HG03354 (cell line): ENCODE data around the gene FOXL3.

ENCODE experiments used
- ATAC-seq: cut with Tn5 transposase; IDR thresholded peaks from one replicate; pipeline ENCODE4 v1.9.1; 2021; ENCODE audit warnings: mild to moderate bottlenecking; ENCODE audit not compliant: unreplicated experiment, poor library complexity, severe bottlenecking

Gene FOXL3

DNA sequence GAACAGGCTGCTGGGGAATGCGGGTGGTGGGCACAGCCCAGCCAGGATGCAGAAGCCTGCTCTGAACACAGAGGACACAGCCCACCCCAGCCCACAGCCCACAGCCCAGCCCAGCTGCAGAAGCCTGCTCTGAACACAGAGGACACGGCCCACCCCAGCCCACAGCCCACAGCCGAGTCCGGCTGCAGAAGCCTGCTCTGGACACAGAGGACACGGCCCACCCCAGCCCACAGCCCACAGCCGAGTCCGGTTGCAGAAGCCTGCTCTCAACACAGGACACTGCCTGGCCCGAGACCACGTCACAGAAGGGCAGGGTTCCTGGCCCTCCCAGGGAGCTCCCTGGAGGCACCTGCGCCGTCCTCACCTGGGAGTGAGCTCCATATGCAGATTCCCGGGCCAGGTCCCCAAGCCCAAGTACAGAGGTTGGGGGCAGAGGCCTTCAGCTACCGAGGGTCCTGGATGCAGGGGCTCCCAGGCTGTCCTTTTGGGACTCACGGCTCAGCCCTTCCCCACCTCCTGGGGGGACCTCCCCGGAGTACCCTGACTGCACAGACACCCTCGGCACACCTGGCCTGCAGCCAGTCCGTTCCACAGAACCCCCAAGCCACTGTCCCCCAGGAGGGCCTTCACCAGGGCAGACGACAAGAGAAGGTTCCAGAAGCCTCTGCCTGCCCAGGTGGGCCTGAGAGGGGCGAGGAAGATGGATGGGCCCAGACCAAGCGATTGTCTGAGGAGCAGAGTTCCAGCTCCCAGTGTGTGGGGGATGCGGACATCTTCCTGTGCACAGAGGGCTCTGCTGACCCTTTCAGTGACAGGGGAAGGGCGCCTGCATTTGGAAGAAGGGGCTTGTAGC, 23.7 kb upstream of the FOXL3 start:
- no peak for ATAC-seq

DNA sequence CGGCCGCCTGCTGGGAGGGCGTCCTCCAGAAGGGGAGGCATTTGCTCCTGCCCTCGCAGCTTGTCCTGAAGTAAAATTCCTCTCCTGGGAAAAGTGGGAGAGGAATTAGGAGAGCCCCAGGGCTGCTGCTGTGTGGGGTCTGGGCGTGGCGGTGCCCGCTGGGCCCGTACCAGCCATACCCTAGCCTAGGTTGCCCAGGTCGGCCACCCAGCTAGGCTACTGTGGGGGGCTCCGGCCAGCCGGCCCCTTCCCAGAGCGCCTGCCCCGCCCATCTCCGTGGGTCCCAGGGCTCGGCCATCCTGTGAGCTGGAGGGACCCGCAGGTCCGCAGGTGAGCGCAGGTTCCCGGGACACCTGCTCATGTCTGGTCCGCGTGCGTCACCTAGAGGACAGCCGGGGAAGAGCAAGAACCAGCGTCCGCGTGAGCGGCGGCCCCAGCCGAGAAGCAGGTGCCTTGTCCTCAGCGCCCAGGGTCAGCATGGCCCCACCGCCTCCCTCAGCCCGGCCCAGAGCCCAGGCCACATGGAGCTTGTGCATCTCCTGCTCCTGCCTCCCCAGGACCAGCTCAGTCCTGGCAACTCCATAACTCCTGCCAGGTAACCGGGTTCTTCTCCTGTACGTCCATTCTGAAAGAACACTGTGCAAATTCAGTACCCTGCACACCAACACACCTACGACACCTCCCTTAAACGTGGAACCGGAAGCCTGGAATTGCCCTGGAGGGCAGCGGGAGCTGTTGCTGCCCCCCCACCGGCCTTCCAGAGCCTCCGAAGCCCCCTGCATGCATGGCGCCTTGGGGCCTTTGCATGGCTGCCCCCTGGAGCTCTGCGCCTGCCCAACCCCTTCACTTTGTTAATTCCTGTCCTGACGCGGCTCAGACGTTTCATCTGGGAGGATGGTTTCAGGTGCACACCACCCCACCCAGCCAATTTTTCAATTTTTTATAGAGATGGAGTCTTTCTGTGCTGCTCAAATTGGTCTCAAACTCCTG, 22.8 kb upstream of the FOXL3 start:
- no peak for ATAC-seq

DNA sequence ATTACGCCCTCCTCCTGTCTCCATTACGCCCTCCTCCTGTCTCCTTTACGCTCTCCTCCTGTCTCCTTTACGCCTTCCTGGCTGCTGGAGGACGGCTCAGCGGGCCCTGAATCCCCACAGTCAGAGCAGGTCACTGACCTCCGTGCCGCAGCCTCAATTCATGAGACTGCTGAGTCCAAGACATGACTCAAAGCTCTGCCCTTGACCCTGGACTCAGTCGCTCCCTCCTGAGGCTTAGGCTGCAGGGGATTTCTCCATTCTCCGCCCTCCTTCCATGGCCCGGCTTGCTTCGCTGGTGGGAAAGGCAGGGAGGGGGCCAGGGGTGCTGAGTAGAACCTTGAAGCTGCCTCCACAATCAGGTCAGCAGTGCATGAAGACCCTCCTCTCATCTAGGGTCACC, 21.0 kb upstream of the FOXL3 start:
- ATAC-seq, result no peak

DNA sequence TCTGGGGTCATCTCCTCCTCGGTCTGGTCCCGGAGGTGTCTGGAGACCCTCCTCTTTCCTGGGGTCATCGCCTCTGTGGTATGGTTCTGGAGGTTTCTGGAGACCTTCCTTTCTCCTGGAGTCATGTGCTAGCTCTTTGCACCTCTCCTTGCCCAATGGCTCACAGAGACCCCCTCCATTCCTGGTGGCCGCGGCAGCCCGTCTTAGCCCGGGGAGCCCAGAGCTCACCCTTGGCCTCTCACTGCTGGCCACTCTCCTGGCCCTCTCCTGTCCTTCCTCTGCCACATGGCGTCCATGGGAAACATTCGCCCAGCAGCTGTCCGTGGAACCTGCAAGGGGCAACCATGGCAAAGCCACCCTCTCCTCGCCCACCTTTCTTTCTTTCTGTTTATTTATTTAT, 20.2 kb upstream of the FOXL3 start:
- no peak for ATAC-seq

DNA sequence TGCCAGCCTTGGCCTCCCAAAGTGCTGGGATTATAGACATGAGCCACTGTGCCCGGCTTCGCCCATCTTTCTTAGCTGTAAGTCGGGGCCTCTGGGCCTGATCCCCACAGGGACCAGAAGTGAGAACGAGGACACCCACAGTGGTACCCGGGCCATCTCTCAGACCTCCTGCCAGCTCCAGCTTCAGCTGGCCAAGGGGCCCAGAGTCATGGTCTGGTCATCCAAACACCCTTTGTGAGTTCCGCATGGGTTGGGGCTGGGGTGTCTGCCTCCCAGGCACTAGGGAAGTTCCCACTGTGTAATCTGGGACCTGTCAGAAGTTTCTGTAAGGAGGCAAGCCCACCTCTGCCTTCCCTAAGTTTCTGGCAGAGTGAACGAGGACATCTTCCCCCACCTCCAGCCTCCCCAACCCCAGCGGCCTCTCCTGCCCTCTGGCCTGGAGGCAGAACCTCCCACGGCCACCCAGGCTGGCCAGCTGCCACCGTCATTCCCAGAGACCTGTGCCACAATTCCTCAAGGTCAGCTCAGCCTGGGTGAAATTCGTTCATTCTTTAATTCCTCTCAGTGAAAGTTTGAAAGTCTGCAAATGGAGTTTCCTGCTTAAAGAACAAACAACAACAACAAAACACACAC, 19.5 kb upstream of the FOXL3 start:
- ATAC-seq, result no peak

DNA sequence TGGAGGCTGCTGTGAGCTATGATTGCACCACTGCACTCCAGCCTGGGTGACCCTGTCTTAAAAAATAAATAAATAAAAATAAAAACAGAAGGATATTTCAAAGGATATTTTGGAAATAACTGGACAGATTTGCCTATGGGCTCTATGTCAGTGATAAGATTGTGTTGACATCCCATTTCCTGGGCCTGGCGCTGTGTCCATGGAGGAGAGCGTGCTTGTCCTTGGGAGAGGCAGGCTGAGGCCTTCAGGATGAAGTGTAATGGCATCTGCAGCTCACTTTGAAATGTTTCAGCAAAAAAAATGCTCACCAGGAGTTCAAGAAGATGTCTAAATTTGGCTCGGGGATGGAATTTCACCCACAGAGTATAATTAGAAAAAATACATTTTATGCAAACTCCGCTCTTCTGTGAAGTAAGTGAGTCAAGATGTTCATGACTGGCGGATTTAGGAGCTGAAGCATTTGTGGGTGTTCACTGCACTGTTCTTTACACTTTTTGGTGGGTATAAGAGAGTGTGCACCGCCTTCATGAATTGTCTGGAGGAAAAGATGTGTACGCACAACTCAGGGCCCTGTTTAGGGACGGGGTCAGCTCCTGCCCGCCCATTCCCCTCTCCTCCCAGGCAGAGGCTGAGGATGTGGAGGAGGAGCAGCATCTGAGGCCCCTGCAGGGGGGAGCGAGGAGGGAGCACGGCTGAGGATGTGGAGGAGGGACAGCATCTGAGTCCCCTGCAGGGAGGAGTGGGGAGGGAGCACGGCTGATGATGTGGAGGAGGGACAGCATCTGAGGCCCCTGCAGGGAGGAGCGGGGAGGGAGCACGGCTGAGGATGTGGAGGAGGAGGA, 18.5 kb upstream of the FOXL3 start:
- ATAC-seq, result no peak

DNA sequence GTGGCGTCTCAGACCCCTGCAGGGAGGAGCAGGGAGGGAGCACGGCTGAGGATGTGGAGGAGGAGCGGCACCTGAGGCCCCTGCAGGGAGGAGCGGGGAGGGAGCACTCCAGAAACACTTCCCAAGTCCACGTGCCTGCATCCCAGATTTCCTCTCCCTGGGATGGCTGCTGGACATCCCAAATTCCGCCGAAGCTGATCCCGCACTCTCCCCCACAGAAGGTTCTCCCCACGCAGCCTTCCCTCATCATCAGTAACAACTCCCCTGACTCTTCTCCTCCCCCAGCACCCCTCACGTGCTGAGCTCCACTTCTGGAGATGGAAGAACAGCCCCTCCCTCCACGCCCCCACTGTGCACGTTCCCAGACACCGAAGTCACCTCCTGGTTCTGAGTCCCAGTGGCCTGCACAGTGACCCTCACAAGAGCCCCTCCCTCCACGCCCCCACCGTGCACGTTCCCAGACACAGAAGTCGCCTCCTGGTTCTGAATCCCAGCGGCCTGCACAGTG, 17.8 kb upstream of the FOXL3 start:
- ATAC-seq, result no peak

DNA sequence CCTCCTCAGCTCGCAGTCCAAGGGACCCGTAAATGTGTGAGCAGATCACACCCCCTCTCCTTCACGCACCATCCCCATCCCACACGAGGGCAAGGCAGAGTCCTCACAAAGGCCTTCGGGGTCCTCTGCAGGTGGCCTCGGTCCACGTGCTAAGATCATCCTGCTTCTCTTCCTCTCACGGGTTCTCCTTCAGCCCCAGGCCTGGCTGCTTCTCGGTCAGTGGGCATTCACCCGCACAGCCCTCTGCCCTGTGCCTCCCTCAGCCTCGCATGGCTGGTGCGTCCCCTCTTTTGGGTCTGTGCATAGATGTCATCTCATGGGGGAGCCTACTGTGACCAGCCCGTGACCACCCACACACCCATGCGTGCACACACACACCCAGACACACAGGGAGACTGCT, 17.3 kb upstream of the FOXL3 start:
- no peak for ATAC-seq

GRCh38 chr7:273327-273726, 16.6 kb upstream of the FOXL3 start:
- no peak for ATAC-seq

GRCh38 chr7:274266-274665, 15.7 kb upstream of the FOXL3 start:
- ATAC-seq, result no peak

DNA sequence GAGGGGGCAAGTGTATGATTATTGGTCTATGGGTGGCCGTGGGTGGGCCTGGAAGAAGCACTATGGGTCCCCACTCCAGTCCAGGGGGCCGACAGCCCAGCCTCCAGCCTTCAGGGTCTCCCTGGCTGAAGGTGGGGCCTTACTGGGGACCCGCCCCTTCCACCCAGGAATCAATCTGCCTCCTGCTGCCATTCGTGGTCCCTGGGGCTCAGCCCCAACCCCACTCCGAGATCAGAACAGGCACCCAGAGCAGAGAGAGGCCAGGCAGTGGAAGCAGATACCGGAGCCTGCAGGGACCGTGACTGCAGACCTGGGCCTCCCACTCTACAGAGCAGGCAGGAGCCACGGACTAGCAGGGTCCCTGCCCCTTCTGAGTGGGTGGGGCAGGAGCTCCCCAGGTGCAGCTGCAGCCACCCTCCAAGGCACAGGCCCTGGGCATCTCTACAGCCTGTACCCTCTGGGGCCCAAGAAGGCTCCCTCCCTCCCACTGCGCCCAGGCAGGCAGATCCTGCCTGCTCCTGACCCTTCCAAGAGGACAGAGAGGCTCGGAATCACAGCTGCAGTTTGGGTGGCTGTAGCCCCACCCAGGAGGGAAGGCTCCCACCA, 13.6 kb upstream of the FOXL3 start:
- ATAC-seq, result no peak

- ATAC-seq, result no peak
These were observed 12.7 kb upstream of the FOXL3 start for GRCh38 chr7:277228-277627.

- no peak for ATAC-seq
These were observed 11.9 kb upstream of the FOXL3 start for GRCh38 chr7:278081-278480.

DNA sequence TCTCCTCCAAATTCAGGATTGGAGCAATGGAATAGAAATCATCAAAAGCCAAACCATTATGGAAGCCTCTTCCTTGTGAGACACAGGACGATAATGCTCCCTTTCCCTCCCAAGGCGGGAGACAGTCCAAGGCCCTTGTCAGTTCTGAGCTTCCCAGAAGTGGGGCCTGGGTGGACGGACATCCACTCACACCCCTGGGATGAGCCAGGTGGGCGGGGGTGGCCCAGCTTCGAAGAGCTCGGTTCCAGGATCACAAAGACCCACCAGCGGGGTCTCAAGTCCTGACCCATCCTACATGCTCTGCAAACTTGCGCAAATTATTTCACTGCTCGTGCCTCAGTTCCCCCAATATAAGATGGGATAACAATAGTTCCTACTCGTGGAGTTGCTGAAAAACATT, 10.1 kb upstream of the FOXL3 start:
- no peak for ATAC-seq

DNA sequence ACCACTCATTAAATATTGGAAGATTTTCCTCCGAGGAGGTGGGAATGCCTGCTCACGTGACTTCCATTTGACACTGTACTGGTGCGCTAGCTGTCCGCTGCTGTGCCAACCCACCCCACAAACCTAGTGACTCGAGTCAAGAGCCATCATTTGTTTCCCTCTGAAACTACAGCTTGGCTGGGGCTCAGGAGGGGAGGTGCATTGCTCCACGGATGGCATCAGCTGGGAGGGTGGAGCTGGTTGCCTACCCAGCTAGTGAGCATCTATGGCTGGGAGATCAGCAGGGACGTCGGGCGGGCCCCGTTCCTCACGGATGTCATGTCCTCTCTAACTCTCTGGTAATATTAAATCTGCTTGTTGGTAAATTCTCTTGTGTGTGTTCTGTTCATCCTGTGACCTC, 9.5 kb upstream of the FOXL3 start:
- ATAC-seq, result no peak

DNA sequence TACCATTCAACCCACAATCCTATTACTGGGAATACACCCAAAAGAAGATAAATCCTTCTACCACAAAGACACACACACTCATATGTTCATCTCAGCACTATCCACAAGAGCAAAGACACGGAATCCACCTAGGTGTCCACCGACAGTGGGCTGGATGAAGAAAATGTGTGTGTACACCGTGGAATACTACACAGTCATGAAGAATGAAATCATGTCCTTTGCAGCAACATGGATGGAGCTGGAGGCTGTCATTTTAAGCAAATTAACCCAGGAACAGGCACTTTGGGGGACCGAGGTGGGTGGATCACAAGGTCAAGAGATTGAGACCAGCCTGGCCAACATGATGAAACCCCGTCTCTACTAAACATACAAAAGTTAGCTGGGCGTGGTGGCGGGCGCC, 8.3 kb upstream of the FOXL3 start:
- no peak for ATAC-seq

- ATAC-seq, result no peak
These were observed 7.3 kb upstream of the FOXL3 start for GRCh38 chr7:282621-283020.

GRCh38 chr7:284762-285722, 4.9 kb upstream of the FOXL3 start:
- no peak for ATAC-seq
